A673 (cell line): Measurements from ENCODE around the gene IQCF5. TPM values are rescaled to one million over a fixed set of nuclear protein-coding genes. Genes with fewer than 3 reads are reported as not detected.

ENCODE experiments used
- BruUV-seq: library from RNA; stranded (reverse); fragments of 400-500 nt; replicated peaks from 2 replicates; lab custom pipeline; 2021; lab: Mats Ljungman, UMichigan
- CTCF ChIA-PET: fragments of 300-600 bp; sonication (Branson Sonifier 250); formaldehyde crosslinking; loops from one replicate; lab custom pipeline; 2022; ENCODE audit warnings: antibody characterized with exemption; lab: Charles Lee
- POLR2A ChIA-PET: fragments of 300-600 bp; sonication (Branson Sonifier 250); formaldehyde crosslinking; loops from one replicate; lab custom pipeline; 2022; ENCODE audit warnings: antibody characterized with exemption; ENCODE audit not compliant: low non-redundant PET; lab: Charles Lee
- DNase-seq: peaks from one replicate; pipeline ENCODE4 v3.0.0-alpha.2; 2015; ENCODE audit warnings: low spot score
- H3K27ac ChIP-seq: fragments of 200-600 bp; sonication (generic); 2 replicates; pipeline ENCODE4 v1.5.1; 2016; ENCODE audit warnings: mixed run types, low read depth, mild to moderate bottlenecking, mixed read lengths, antibody characterized with exemption, low read length; ENCODE audit not compliant: poor library complexity, severe bottlenecking
- H3K27me3 ChIP-seq: fragments of 200-600 bp; sonication (generic); replicated peaks from 2 replicates; pipeline ENCODE4 v1.6.1; 2017; ENCODE audit warnings: mixed run types, low read depth, mild to moderate bottlenecking, mixed read lengths, antibody characterized with exemption, low read length; ENCODE audit not compliant: insufficient read depth, poor library complexity
- H3K36me3 ChIP-seq: fragments of 200-600 bp; sonication (generic); 2 replicates; pipeline ENCODE4 v1.6.1; 2016; ENCODE audit warnings: mixed run types, mild to moderate bottlenecking, mixed read lengths, antibody characterized with exemption, low read length; ENCODE audit not compliant: insufficient read depth, poor library complexity, severe bottlenecking
- H3K4me1 ChIP-seq: fragments of 200-600 bp; sonication (generic); 2 replicates; pipeline ENCODE4 v1.6.1; 2017; ENCODE audit warnings: mixed run types, mild to moderate bottlenecking, mixed read lengths, antibody characterized with exemption, low read length; ENCODE audit not compliant: insufficient read depth, poor library complexity, severe bottlenecking
- H3K4me3 ChIP-seq: fragments of 200-600 bp; sonication (generic); 2 replicates; pipeline ENCODE4 v1.5.1; 2016; ENCODE audit warnings: low read depth, mixed run types, mild to moderate bottlenecking, mixed read lengths, low read length; ENCODE audit not compliant: poor library complexity, severe bottlenecking
- H3K9me3 ChIP-seq: fragments of 200-600 bp; sonication (generic); 2 replicates; pipeline ENCODE4 v1.6.1; 2016; ENCODE audit warnings: mixed run types, low read depth, mild to moderate bottlenecking, mixed read lengths, antibody characterized with exemption, low read length; ENCODE audit not compliant: poor library complexity, severe bottlenecking
- CTCF ChIP-seq: fragments of 300-800, 200-600 bp; sonication (generic); conservative IDR thresholded peaks from 2 replicates; pipeline ENCODE4 v1.5.1; 2017; ENCODE audit warnings: low read depth, mild to moderate bottlenecking, antibody characterized with exemption, low read length, moderate library complexity, mixed read lengths
- EZH2 ChIP-seq: fragments of 200-600 bp; sonication (generic); IDR thresholded peaks from 2 replicates; pipeline ENCODE4 v1.6.1; 2017; ENCODE audit warnings: borderline replicate concordance, low read depth, mild to moderate bottlenecking, mixed read lengths, antibody characterized with exemption, low read length; ENCODE audit not compliant: poor library complexity, severe bottlenecking
- intact Hi-C: fragments of 100-400 bp; cut with micrococcal nuclease; formaldehyde crosslinking; loops from one replicate; pipeline ENCODE4 v1.10.0; 2022; ENCODE audit not compliant: unreplicated experiment
- total RNA-seq: library from RNA; stranded (reverse); gene quantifications from 2 replicates; pipeline ENCODE4 v1.2.3, GENCODE V29; 2021

The IQCF5 gene
- total RNA-seq, 1 experiment from 2014 or later, result not detected

GRCh38 chr3:51836606-51837005 lies 38.8 kb downstream of the IQCF5 start:
- H3K9me3 ChIP-seq, result no peaks in the 10 kb centered on the region
- POLR2A ChIA-PET, result no interaction called here
- no peak for TF ChIP-seq CTCF
- no peak for TF ChIP-seq EZH2
- no peak overlapping the region for H3K4me3 ChIP-seq
- no peak for DNase-seq
- no peak overlapping the region for H3K27ac ChIP-seq
- BruUV-seq, result no TSS peak
- no peaks in the 10 kb centered on the region for H3K27me3 ChIP-seq
- intact Hi-C loops, result no loop called here
- CTCF ChIA-PET, result no interaction called here
- H3K4me1 ChIP-seq, result no peaks in the 10 kb centered on the region
- no peaks in the 10 kb centered on the region for H3K36me3 ChIP-seq

GRCh38 chr3:51830836-51831385 lies 44.5 kb downstream of the IQCF5 start:
- no peak overlapping the region for H3K4me3 ChIP-seq
- no peaks in the 10 kb centered on the region for H3K27me3 ChIP-seq
- no TSS peak for BruUV-seq
- TF ChIP-seq EZH2 (no peak), CTCF (no peak)
- CTCF ChIA-PET, result no interaction called here
- intact Hi-C loops, result no loop called here
- H3K9me3 ChIP-seq, result no peaks in the 10 kb centered on the region
- POLR2A ChIA-PET, result no interaction called here
- no peaks in the 10 kb centered on the region for H3K36me3 ChIP-seq
- DNase-seq, result no peak
- H3K27ac ChIP-seq, result no peak overlapping the region
- H3K4me1 ChIP-seq, result no peaks in the 10 kb centered on the region

GRCh38 chr3:51830345-51830744 lies 45.1 kb downstream of the IQCF5 start:
- TF ChIP-seq CTCF (no peak), EZH2 (no peak)
- no TSS peak for BruUV-seq
- ChIA-PET CTCF (no interaction called here), POLR2A (no interaction called here)
- H3K27ac ChIP-seq, result no peak overlapping the region
- no peaks in the 10 kb centered on the region for H3K4me1 ChIP-seq
- intact Hi-C loops, result no loop called here
- no peak for DNase-seq
- H3K27me3 ChIP-seq, result no peaks in the 10 kb centered on the region
- no peak overlapping the region for H3K4me3 ChIP-seq
- no peaks in the 10 kb centered on the region for H3K9me3 ChIP-seq
- no peaks in the 10 kb centered on the region for H3K36me3 ChIP-seq
